Lower leg skin (tissue), 4 donors: ENCODE results near the gene PCDHGA11. TPM values are rescaled to one million over a fixed set of nuclear protein-coding genes. Genes with fewer than 3 reads are reported as not detected.
"Not testable (repeated sequence)": the region's sequence is repeated elsewhere in the genome, so short reads cannot be mapped to it uniquely, and the experiment has no call there.

ENCODE experiments used
- DNase-seq, 2 donors: peaks; one replicate each; pipeline ENCODE4 v3.0.0-alpha.2; 2019; ENCODE audit warnings: low spot score in 2 of 2
- H3K4me3 ChIP-seq: fragments of 200-600 bp; sonication (generic); 2 replicates; pipeline ENCODE4 v1.5.1; 2017; ENCODE audit warnings: mild to moderate bottlenecking, low read depth; ENCODE audit not compliant: poor library complexity, severe bottlenecking
- CTCF ChIP-seq, 3 donors: fragments of 450-650 bp; IDR thresholded peaks; one replicate each; pipeline ENCODE4 v1.5.1; 2016; ENCODE audit warnings: antibody characterized with exemption in 3 of 3, mild to moderate bottlenecking in 3 of 3, moderate library complexity in 2 of 3
- POLR2A ChIP-seq, 2 donors: fragments of 450-650 bp; IDR thresholded peaks; one replicate each; pipeline ENCODE4 v1.6.1; 2016 to 2017; ENCODE audit warnings: antibody characterized with exemption in 2 of 2, mild to moderate bottlenecking in 1 of 2, moderate library complexity in 1 of 2
- WGBS, 2 donors: methylation state at CpG; one replicate each; pipeline ENCODE4 v1.1.5; 2018; 5-methylcytosine and 5-hydroxymethylcytosine counted together
- intact Hi-C: fragments of 100-400 bp; cut with DNase I; formaldehyde crosslinking; loops from one replicate; pipeline ENCODE4 v1.15.0; 2023; ENCODE audit warnings: low total_unique reads
- total RNA-seq, 4 donors: library from RNA; depleted of rRNA; stranded (reverse); fragments of >200 nt; gene quantifications; one replicate each; pipeline ENCODE4 v1.1.0, GENCODE V29; 2016

The PCDHGA11 gene
- total RNA-seq, 4 donors from 2014 or later = 3.2 to 6.9 (median 3.7) TPM

- intact Hi-C loops = no loop called here
- 11 to 14% methylated on average over 32 to 33 of the region's 33 CpGs for WGBS, 2 donors
- no peak within 1 kb of the TSS for H3K4me3 ChIP-seq
- no peak for DNase-seq
- TF ChIP-seq CTCF (IDR thresholded peaks at IDR 0.05) (no peak), POLR2A (IDR thresholded peaks at IDR 0.05) (no peak)
These were observed 9.7 kb downstream of the PCDHGA11 start, which contains the start of gene PCDHGA12 for GRCh38 chr5:141430332-141431113. Gene PCDHGA12, plus strand, starts transcription at chr5:141430507. Its CDS starts 253 bp downstream, at chr5:141430760.

GRCh38 chr5:141431286-141431685 lies 10.4 kb downstream of the PCDHGA11 start:
- DNase-seq = no peak
- TF ChIP-seq POLR2A (IDR thresholded peaks at IDR 0.05) (no peak), CTCF (IDR thresholded peaks at IDR 0.05) (no peak)
- no peak overlapping the region for H3K4me3 ChIP-seq
- intact Hi-C loops = no loop called here
- WGBS, 2 donors = 19 to 23% methylated on average over 37 of the region's 37 CpGs

GRCh38 chr5:141432308-141432707 lies 11.5 kb downstream of the PCDHGA11 start:
- H3K4me3 ChIP-seq, DNase-seq, intact Hi-C loops: not testable (repeated sequence)
- 31 to 35% methylated on average over 18 to 19 of the region's 38 CpGs for WGBS, 2 donors

GRCh38 chr5:141432726-141433125 lies 11.9 kb downstream of the PCDHGA11 start:
- H3K4me3 ChIP-seq, intact Hi-C loops, DNase-seq: not testable (repeated sequence)
- 27 to 28% methylated on average over 25 to 27 of the region's 29 CpGs for WGBS, 2 donors

GRCh38 chr5:141434006-141434405 lies 13.2 kb downstream of the PCDHGA11 start:
- intact Hi-C loops = no loop called here
- no peak overlapping the region for H3K4me3 ChIP-seq
- WGBS, 2 donors = 86 to 88% methylated on average over 2 of the region's 2 CpGs
- no peak for DNase-seq
- TF ChIP-seq POLR2A (IDR thresholded peaks at IDR 0.05) (no peak), CTCF (IDR thresholded peaks at IDR 0.05) (no peak)

- DNase-seq = no peak
- WGBS, 2 donors = 91 to 96% methylated on average over 2 of the region's 2 CpGs
- H3K4me3 ChIP-seq = no peak overlapping the region
These were observed 16.4 kb downstream of the PCDHGA11 start for GRCh38 chr5:141437221-141437620.

More at GRCh38 chr5:141437221-141437620, 16.4 kb downstream of the PCDHGA11 start:
- intact Hi-C loops = no loop called here
- TF ChIP-seq CTCF (IDR thresholded peaks at IDR 0.05) = no peak
- no peak for TF ChIP-seq POLR2A (IDR thresholded peaks at IDR 0.05)
